ENCODE data around the gene EPB41L2.
"Not testable (repeated sequence)": the region's sequence is repeated elsewhere in the genome, so short reads cannot be mapped to it uniquely, and the experiment has no call there.

The EPB41L2 gene

DNA sequence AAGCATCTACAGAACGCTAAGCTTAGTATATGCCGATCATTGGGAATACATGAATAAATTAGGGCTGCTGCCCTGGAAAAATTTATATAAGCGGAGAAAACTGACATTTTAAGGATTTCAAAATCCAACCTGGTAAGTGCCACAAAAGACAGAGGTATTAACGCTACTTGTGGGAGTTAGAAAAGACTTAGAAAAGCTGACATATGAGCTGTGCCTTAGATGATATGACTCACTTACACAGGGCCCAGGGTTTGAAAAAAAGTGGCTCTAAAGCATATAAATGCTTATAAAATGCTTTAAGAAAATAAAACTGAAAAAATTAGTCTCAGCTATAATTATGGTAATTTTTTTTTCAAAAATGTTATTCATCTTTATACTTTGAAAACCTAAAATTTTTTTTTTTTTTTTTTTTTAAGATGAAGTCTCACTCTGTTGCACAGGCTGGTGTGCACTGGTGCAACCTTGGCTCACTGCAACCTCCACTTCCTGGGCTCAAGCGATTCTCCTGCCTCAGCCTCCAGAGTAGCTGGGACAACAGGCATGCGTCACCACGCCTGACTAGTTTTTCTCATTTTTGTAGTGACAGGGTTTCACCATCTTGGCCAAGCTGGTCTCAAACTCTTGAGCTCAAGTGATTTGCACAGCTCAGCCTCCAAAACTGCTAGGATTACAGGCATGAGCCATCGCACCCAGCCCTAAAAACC lies 25.7 kb downstream of the EPB41L2 start:
- no peak for DNase-seq (ENCODE audit: low read depth in 2 of 2, low spot score in 1 of 2)

DNA sequence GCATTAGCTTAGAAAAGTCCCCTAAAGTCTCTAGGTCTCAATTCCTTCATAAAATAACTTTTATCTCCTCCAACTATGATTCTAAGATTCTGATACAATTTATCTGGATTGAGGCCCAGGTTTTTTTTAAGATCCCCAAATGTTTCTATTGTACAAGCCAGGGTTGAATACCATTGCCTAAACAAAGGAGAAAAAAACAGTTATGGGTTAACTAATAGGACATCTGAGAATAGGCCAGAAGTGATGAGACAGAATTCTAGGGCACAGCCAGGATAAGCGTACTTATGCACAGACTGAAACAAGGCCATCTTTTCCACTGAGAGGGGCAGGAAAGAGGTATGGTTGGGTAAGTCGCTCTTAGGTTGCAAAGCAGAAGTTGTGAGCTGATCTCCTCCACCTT lies 26.4 kb downstream of the EPB41L2 start:
- no peak for DNase-seq (ENCODE audit: low read depth in 2 of 2, low spot score in 1 of 2)

DNA sequence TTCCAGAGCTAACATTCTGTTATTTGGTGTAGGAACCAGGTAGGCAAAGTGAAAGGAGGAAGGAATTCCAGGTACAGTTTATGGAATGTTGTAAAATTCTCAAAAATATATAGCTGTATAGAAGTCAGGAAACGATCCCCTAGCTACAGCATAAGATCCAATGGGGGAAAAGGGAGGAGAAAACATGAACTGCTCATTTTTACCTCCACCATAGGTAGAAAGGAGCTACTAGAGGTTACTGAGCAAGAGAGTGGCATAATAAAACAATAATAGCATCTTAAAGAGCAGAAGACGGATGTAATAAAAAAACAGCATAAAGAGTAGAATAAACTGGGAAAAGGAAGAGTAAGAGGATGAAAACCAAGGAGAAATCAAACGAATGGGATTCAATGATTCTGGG lies 26.9 kb downstream of the EPB41L2 start:
- no peak for DNase-seq (ENCODE audit: low read depth in 2 of 2, low spot score in 1 of 2)

DNA sequence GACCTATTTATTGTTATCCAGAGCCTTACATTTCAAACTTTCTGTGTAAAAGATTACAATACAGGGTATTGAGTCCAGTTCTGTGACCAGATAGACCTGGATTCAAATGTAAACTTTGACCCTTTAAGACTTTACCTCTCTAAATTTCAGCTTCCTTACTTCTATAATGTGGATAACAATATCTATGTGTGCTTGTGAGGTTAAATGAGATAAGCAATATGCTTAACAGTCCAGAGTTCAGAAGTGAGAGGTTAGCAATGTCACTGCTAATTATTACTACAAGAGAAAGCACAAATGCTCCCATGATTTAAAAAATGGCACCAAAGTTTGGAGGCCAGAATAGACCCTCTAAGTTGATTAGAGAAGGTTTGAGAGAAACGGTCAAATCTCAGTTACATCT lies 27.5 kb downstream of the EPB41L2 start:
- DNase-seq (ENCODE audit: low read depth in 2 of 2, low spot score in 1 of 2): no peak

DNA sequence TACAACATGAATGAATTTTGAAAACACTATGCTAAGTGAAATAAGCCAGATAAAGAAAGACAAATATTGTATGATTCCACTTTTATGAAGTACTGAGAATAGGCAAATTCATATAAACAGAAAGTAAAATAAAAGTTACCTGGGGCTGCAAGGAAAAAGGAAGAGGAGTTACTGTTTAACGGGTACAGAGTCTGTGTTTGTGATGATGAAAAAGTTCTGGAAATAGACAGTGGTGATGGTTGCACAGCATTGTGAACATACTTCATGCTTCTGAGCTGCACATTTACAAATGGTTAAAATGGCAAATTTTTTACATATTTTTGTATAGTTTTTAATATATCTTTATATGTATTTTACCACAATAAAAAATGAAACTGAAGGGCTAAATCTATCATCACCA lies 29.4 kb downstream of the EPB41L2 start:
- no peak for DNase-seq (ENCODE audit: low read depth in 2 of 2, low spot score in 1 of 2)

DNA sequence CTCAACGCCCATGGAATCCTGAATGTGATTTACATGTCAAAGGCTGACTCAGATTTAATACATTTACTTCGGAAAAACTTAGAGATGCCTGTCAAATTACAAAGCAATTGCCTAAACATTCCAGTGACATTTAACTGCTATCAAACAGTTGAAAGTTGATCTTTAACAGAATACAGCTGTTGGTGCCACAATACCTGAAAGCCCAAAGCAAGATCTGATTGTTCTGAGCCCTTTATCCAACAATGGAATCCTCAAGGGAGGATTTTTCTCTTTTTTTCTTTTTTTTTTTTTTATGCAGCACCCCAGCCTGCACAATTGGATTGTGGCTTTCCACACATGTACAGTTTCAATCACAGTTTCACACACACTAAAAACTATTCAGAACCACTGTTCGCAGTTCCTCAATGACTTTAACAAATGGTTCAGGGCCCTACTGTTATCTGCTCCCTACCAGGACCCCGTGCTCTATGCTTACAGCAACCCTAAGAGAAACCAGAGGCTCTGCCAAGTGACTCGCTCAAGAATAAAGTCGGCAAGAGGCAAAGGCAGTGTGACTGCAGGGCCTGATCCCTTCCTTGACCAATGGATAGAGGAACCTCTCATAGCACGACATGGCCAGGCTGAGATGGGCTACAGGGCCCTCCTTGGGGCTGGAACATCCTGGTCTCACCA lies 33.3 kb downstream of the EPB41L2 start:
- DNase-seq (ENCODE audit: low read depth in 2 of 2, low spot score in 1 of 2): no peak

DNA sequence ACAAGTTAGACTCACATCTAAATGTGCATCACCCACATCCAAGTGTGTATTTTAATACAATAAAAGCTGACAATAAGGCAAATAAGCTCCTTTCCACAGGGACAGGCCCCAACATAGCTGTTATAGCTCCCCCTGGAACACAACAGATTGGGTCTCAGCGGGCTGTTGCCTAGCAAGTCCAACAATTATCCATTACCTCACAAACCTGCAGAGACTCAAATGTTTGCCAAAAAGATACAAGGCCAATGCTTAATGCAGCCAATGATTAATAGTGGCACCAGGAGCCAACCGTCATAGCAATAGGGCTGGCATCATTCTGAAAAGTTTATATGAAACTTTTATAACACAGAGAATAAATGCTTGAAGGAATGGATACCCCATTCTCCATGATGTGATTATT lies 35.7 kb downstream of the EPB41L2 start:
- DNase-seq (ENCODE audit: low read depth in 2 of 2, low spot score in 1 of 2): no peak

DNA sequence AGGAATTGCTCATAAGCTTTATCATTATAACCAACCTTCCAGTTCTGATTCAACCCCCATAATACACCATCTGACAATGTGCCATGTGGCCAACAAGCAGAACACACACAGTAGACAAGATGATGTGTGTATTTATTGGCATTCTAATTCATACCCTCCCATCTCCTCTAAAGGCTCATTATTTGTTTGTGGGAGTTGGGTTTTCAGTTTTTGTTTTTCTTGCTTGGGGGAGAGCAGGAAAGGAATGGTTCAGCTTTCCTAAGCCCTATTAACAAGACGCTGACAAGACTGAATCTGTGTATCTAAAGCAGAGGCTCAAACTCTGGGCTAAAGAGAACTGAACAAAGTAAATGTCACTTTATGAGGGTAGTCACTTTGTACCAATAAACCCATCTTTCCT lies 36.8 kb downstream of the EPB41L2 start:
- no peak for DNase-seq (ENCODE audit: low read depth in 2 of 2, low spot score in 1 of 2)

DNA sequence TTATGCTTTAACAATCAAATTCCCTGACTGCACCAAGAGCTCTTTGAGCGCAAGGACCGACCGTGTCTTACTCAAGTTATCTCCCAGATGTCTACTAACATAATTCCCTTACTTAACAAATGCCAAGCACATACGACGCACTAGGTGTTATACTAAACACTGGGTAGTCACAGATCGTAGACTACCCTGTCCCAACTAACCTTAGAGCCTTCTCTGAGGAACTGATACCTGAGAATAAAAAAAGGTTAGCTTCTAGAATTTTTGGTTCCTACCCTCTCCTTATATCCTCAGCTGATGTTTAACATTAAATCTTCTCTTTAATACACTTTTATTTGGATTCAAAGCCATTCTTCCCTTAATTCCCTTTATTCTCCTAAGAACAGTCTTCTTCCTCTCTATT lies 38.5 kb downstream of the EPB41L2 start:
- DNase-seq (ENCODE audit: low read depth in 2 of 2, low spot score in 1 of 2): no peak

DNA sequence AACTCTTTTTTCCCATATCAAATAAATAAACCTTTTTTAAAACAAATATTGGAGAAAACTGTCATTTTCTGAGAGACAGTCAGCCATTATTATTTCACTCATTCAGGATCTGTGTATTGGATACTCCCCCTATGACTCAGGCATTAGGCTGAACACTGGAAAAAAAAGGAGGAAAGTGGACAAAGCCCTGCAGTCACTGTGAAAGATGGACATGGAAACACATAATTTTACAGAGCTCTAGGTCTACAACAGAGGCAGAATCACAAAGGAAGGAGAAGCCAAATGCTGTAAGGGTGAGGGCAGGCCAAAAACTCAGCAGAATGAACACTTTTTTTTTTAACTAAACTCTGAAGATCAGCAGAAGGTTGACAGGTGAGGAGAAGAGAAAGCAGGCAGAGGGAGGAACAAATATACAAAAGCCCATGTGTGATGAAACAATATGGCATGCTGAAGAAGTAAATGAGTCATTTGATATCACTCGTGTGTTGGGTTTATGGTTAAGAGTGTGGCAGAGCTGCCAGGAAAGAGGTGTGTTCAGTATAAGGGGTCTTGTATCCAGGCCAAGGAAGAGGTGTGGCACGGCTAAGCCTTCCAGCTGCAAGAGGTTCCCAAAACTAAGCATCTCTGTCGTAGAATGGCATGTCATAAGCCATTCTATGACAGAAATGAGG lies 39.1 kb downstream of the EPB41L2 start:
- no peak for DNase-seq (ENCODE audit: low read depth in 2 of 2, low spot score in 1 of 2)

DNA sequence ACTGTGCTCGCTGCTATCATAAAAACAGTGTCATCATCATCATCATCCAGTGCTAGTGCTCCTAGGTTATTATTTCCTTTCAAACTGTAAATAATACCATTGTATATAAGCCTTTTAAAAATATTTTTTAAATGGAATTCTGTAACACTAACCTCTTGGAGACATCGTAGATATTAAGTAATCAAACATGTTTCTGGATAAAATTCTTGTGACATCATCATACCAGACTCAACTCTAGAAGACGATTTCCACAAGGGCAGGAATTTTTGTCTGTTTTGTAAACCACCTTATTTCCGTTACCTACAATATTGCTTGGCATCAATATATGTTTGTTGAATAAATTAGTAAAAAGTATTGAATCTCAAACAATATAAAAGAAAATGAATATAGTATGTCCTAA lies 40.4 kb downstream of the EPB41L2 start:
- no peak for DNase-seq (ENCODE audit: low read depth in 2 of 2, low spot score in 1 of 2)

DNA sequence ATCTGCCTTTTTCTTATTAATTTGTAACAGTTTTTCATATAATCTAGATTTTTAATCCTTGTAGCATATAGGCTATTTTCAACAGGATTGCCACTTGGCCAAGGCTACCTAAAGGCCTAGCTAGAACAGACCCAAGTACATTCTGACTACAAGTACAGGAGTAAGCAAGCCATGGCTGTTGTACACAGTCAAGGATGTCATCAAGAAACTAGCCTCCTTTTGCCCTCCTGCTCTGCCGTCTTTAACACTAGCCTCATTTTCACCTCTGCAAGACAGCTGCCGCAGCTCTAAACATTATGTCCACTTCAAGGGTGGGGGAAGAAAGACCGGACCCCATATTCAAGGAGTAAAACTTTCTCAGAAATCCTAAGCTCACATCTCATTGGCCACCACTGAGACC lies 45.1 kb downstream of the EPB41L2 start:
- no peak for DNase-seq (ENCODE audit: low read depth in 2 of 2, low spot score in 1 of 2)

DNA sequence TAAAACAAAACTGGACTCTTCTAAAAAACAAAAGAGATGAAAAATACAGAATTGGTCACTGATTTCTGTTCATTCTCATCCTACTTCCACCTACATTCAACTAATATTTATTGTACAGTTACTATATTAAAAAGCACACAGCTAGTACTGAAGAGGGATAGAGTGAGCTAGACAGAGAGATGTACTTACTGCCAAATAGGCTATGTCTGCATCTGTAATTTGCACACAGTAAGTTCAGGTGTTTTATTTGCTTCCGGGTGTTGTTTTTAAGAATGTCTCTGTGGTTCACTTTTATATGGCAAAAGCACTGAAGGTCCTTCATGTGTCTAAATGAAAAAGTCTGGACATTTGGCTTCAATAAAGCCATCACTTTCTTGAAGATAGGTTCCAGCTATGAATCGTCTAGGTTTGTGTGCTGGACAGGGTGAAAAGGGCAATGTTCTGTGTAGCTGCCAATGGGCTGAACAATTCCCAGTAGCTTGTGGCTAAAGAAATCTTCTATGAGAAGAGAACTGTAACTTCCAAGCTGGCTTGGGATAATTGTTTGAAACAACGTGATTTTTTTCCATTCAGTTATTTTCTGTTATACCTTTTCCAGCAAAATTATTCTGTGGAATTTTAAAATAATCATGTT lies 47.3 kb downstream of the EPB41L2 start:
- DNase-seq (ENCODE audit: low read depth in 2 of 2, low spot score in 1 of 2): no peak

DNA sequence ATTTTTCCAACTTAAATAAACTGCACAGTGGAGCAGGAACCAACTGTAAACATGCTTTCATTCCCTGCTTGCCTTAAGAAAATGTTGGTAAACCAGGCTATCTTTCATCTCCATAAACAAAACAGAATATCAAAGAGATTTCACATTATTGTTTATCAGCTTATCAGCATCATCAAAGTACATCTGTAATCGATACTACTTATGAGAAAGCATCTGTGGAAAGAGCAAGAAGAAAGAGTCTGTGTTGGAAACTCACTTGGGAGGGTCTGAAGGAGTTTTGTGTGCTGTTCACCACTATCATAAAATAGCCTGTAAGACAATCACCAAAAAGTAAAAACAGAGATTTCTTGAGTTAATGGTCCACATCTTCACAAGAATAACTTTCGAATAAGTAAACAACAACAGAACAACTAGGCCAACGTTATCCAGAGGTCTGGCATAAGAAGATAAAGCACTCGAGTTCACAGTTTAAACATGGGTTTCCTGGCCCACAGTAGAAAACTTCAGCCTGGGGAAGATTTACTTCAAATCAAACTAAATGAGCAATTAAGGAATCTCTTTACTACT lies 47.9 kb downstream of the EPB41L2 start:
- no peak for DNase-seq (ENCODE audit: low read depth in 2 of 2, low spot score in 1 of 2)

DNA sequence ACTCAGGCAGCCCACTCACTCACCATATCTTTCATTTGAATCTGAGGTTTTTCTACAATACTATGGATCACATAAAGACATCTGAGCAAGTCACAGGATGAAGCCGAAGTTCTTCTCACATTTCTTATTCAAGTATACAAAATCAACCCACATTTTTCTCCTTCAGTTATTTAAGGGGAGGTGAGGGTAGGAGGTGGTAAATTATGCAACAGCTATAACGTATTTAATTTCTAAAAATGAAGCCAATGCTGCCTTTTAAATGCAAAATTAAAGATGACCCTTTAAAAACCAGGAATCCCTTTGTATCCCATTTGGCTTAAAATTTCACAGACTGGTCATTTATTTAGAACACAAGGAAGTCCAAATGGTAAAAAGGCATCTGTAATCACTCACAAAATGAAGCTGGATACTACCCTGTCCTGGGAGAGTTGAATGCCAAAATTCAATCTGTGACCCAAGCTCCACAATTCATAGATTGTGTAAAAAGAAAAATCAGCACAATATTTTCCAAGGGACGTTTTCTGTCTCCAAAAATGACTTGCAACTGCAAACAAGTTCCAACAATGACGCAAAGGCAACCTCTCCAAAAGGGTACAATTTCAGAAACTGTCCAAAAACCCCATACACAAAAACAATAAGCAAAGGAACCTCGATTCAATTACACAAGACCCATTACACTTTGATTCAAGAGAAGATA lies 48.8 kb downstream of the EPB41L2 start:
- DNase-seq (ENCODE audit: low read depth in 2 of 2, low spot score in 1 of 2): no peak

DNA sequence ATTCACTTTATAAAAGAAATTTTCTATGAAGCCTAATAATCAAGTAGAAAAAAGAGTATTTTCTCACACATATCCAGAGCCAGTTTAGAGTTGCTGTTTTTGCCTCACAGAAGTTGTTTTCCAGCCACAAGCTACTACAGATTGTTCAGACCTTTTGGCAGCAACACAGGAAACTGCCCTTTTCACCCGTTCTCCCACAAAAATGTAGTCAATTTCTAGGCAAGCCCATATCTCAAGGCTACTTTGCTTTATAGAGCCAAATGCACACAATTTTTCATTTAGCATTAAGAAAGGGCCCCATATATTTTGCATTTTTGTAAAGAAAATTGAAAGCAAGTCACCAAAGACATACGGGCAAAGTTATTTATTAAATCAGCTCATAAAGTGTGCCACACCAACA lies 49.5 kb downstream of the EPB41L2 start:
- no peak for DNase-seq (ENCODE audit: low read depth in 2 of 2, low spot score in 1 of 2)

DNA sequence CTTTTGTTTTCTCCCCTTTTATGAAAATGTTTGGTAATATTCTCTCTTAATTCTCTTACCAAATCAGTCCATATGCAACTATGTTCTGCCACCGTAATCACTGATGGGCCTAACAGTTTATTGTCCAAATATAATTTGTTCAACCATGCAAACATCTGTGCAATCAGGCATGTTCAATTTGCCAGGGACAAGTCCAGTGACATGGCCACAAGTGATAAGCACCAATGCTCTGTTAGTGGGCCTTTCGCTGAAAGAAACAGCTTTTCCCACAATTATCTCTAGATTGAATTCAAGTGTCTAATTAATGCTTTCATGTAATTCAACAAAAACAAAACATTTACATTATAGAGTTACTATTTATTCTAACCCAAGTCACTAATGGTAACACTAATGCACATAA lies 53.3 kb downstream of the EPB41L2 start:
- DNase-seq (ENCODE audit: low read depth in 2 of 2, low spot score in 1 of 2): no peak

DNA sequence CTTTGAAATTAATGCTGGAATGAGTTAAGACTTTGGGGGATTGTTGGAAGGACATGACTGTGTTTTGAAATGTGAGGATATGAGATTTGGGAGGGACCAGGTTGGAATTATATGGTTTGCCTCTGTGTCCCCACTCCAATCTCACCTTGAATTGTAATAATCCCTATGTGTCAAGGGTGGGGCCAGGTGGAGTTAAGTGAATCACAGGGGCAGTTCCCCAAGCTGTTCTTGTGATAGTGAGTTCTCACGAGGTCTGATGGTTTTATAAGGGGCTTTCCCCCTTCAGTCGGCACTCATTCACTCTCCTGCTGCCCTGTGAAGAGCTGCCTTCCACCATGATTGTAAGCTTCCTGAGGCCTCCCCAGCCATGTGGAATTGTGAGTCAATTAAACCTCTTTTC lies 54.1 kb downstream of the EPB41L2 start:
- not testable (repeated sequence) for DNase-seq (ENCODE audit: low read depth in 2 of 2, low spot score in 1 of 2)

DNA sequence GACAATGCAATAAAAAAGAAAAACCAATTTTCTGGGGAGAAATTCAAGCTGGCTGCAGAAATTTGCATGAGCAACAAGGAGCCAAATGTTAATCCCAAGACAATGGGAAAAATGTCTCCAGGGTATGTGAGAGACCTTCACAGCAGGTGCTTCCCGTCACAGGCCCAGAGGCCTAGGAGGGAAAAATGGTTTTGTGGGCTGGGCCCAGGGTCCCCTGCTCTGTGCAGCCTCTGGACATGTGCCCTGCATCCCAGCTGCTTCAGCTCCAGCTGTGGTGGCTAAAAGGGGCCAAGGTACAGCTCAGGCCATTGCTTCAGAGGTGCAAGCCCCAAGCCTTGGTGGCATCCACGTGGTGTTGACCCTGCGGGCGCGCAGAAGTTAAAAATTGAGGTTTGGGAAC lies 55.1 kb downstream of the EPB41L2 start:
- DNase-seq (ENCODE audit: low read depth in 2 of 2, low spot score in 1 of 2): not testable (repeated sequence)

DNA sequence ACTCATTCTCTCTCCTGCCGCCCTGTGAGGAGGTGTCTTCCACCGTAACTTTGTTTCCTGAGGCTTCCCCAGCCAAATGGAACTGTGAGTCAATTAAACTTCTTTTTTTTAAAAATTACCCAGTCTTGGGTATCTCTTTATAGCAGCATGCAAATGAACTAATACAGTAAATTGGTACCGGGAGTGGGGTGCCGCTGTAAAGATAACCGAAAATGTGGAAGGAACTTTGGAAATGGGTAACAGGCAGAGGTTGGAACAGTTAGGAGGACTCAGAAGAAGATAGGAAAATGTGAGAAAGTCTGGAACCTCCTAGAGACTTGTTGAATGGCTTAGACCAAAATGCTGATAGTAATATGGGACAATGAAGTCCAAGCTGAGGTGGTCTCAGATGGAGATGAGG lies 55.8 kb downstream of the EPB41L2 start:
- no peak for DNase-seq (ENCODE audit: low read depth in 2 of 2, low spot score in 1 of 2)

DNA sequence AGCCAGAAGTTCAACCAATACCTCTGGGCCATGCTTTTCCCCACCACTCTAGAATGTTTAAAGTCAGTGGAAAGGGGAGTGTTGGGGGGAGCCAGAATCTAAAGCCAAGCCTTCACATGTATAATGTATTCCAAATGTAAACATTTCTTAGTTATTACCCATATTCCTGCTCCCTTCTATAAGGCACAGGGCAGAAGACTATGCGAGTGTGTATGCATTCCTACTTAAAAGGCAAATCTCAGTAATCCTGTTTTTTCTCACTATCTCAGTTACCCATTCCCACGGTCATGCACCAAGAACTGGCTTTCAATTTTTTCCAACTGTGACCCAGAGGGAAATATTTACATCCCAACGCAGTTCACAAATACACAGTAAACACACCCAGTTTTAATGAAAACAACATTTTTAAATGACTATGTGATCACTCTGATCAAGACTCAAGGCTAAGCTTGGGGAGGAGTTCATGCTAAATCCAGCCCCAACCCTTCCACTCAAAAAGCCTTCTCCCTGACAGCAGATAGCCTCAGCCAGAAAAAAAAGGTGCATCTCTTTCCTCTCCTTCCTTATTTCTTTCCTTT lies 57.5 kb downstream of the EPB41L2 start:
- DNase-seq (ENCODE audit: low read depth in 2 of 2, low spot score in 1 of 2): no peak
